Panc1 (cell line): ENCODE measurements around the gene JADE2. TPM values are rescaled to one million over a fixed set of nuclear protein-coding genes. Genes with fewer than 3 reads are reported as not detected.

Source experiments
- ATAC-seq: fragments of 200-7000 bp; cut with Tn5 transposase; 2 replicates; pipeline ENCODE4 v1.9.1; 2020; ENCODE audit warnings: mild to moderate bottlenecking, moderate library complexity
- BruUV-seq: library from RNA; stranded (reverse); fragments of 400-500 nt; replicated peaks from 2 replicates; lab custom pipeline; 2021; lab: Mats Ljungman, UMichigan
- CTCF ChIA-PET: fragments of 300-600 bp; sonication (Branson Sonifier 250); formaldehyde crosslinking; loops from one replicate; lab custom pipeline; 2022; ENCODE audit warnings: antibody characterized with exemption; lab: Charles Lee
- POLR2A ChIA-PET: fragments of 300-600 bp; sonication (Branson Sonifier 250); formaldehyde crosslinking; loops from one replicate; lab custom pipeline; 2022; ENCODE audit warnings: antibody characterized with exemption; lab: Charles Lee
- DNase-seq: peaks from one replicate; pipeline ENCODE4 v3.0.0-alpha.2; 2010; ENCODE audit warnings: low read depth, low spot score
- H3K27ac ChIP-seq: 2 replicates; pipeline ENCODE4 v1.5.1; 2011; ENCODE audit warnings: mild to moderate bottlenecking, low read length, inconsistent platforms
- H3K27me3 ChIP-seq: fragments of 200-500 bp; sonication (Bioruptor generic); 2 replicates; pipeline ENCODE4 v1.6.0; 2014; ENCODE audit warnings: low read length, inconsistent platforms; ENCODE audit not compliant: control insufficient read depth, insufficient read depth
- H3K36me3 ChIP-seq: fragments of 200-500 bp; sonication (Bioruptor generic); 2 replicates; pipeline ENCODE4 v1.5.1; 2014; ENCODE audit warnings: inconsistent platforms, mild to moderate bottlenecking, low read length, moderate library complexity; ENCODE audit not compliant: control insufficient read depth, insufficient read depth
- H3K4me1 ChIP-seq: 2 replicates; pipeline ENCODE4 v1.5.1; 2011; ENCODE audit warnings: inconsistent platforms, mild to moderate bottlenecking, low read length, moderate library complexity; ENCODE audit not compliant: control insufficient read depth, insufficient read depth
- H3K4me3 ChIP-seq, 2 experiments: 2 replicates each; pipeline ENCODE4 v1.5.1; 2011 to 2012; ENCODE audit warnings: low read depth in 2 of 2, low read length in 2 of 2, mild to moderate bottlenecking in 2 of 2, inconsistent platforms in 1 of 2, moderate library complexity in 1 of 2
- H3K9me3 ChIP-seq: fragments of 200-500 bp; sonication (Bioruptor generic); 2 replicates; pipeline ENCODE4 v1.5.1; 2014; ENCODE audit warnings: low read depth, mild to moderate bottlenecking, inconsistent platforms, low read length, moderate library complexity; ENCODE audit not compliant: control insufficient read depth, insufficient read depth
- CTCF ChIP-seq: fragments of 450-650 bp; IDR thresholded peaks from 2 replicates; pipeline ENCODE4 v1.5.1; 2017; ENCODE audit warnings: mild to moderate bottlenecking
- POLR2AphosphoS5 ChIP-seq: IDR thresholded peaks from 2 replicates; pipeline ENCODE4 v1.6.1; 2012; ENCODE audit warnings: mild to moderate bottlenecking, low read depth, low read length, moderate library complexity
- REST ChIP-seq, 2 experiments: IDR thresholded peaks; 2 replicates each; pipeline ENCODE4 v1.6.1; 2011 to 2012; ENCODE audit warnings: low read depth in 2 of 2, control low read depth in 1 of 2, low read length in 1 of 2, mild to moderate bottlenecking in 1 of 2, moderate library complexity in 1 of 2; ENCODE audit not compliant: insufficient read depth in 1 of 2
- SIN3A ChIP-seq: IDR thresholded peaks from 2 replicates; pipeline ENCODE4 v1.6.1; 2012; ENCODE audit warnings: low read depth, mild to moderate bottlenecking, low read length, moderate library complexity, borderline replicate concordance; ENCODE audit not compliant: insufficient read depth
- TCF7L2 ChIP-seq: IDR thresholded peaks from 2 replicates; pipeline ENCODE4 v1.6.1; 2011; ENCODE audit warnings: mild to moderate bottlenecking, low read depth, low read length, inconsistent platforms
- in situ Hi-C: cut with HindIII; loops from 2 replicates; pipeline ENCODE4 v1.10.0; 2016; ENCODE audit warnings: low sequenced_read_pairs, low pct_unique_long_range_greater_than_20kb
- intact Hi-C: fragments of 100-400 bp; cut with micrococcal nuclease; formaldehyde crosslinking; loops from one replicate; pipeline ENCODE4 v1.10.0; 2022; ENCODE audit not compliant: unreplicated experiment
- total RNA-seq: library from RNA; stranded (reverse); gene quantifications from one replicate; pipeline ENCODE4 v1.2.1, GENCODE V29; 2021; ENCODE audit not compliant: unreplicated experiment

Gene JADE2
- total RNA-seq, 1 experiment from 2014 or later: 80.0 TPM

- Histone ChIP-seq H3K9me3 (no peaks in the 10 kb centered on the region), H3K36me3 (no peaks in the 10 kb centered on the region; the same call in 1 of the 2 replicates), H3K4me3 (peak overlapping the region; percentile 74 to 85), H3K27me3 (no peaks in the 10 kb centered on the region), H3K4me1 (peaks cover 64% of the 10 kb centered on the region), H3K27ac (peak overlapping the region; percentile 94)
- in situ Hi-C loops: no loop called here
- ChIA-PET POLR2A (interaction anchor here (0.6 to 1.5 kb wide), 2 partner anchors 117 to 156 kb away, joined by 3 to 5 read pairs; partner anchors contain the start of gene CDKN2AIPNL), CTCF (interaction anchor here (0.5 to 1.1 kb wide), 7 partner anchors 14 to 210 kb away, joined by 3 to 12 read pairs (median 4); no protein-coding TSS in a partner anchor)
- DNase-seq: no peak
- intact Hi-C loops: loop anchor here (5.0 kb wide), 1 partner anchor 156 kb away; the partner anchor contains the start of gene UBE2B
- TF ChIP-seq CTCF (no peak), REST (IDR thresholded peaks at IDR 0.05; ENCODE audit: insufficient read depth in 1 of 2, low read depth in 2 of 2, low read length in 1 of 2) (no peak)
- no TSS peak for BruUV-seq
- no peak for ATAC-seq
These were observed 2.5 kb downstream of the JADE2 start for GRCh38 chr5:134527961-134528424.

- in situ Hi-C loops (no loop called here), intact Hi-C loops (loop anchor here (5.0 kb wide), 1 partner anchor 156 kb away; the partner anchor contains the start of gene UBE2B)
These were observed 3.1 kb downstream of the JADE2 start for GRCh38 chr5:134528556-134528955.

More at GRCh38 chr5:134528556-134528955, 3.1 kb downstream of the JADE2 start:
- Histone ChIP-seq H3K27ac (peak overlapping the region; percentile 94), H3K27me3 (no peaks in the 10 kb centered on the region), H3K36me3 (no peaks in the 10 kb centered on the region; the same call in 1 of the 2 replicates), H3K4me3 (peak overlapping the region; percentile 74 to 85), H3K9me3 (no peaks in the 10 kb centered on the region), H3K4me1 (peaks cover 64% of the 10 kb centered on the region)
- TF ChIP-seq TCF7L2 (no peak), SIN3A (no peak), REST (IDR thresholded peaks at IDR 0.05; ENCODE audit: insufficient read depth in 1 of 2, low read depth in 2 of 2, low read length in 1 of 2) (no peak), POLR2AphosphoS5 (no peak), CTCF (no peak)
- ATAC-seq (no peak), DNase-seq (no peak)
- ChIA-PET POLR2A (interaction anchor here (0.5 to 1.5 kb wide), 2 partner anchors 109 to 117 kb away, joined by 3 to 11 read pairs; partner anchors contain the start of gene CDKN2AIPNL), CTCF (interaction anchor here (0.5 to 1.1 kb wide), 3 partner anchors 18 to 59 kb away, joined by 3 read pairs; no protein-coding TSS in a partner anchor)
- TSS peak; percentile 36 for BruUV-seq
